IPS DF 6.9 (cell line): Measurements from ENCODE around the gene RDH12.

Experiments
- DNase-seq: peaks from one replicate; pipeline ENCODE4 v3.0.0-alpha.2; 2013; ENCODE audit warnings: low read depth, low spot score
- H3K27ac ChIP-seq: one replicate; pipeline ENCODE4 v1.5.1; 2013; ENCODE audit warnings: low read length, control low read depth
- H3K27me3 ChIP-seq: 2 replicates; pipeline ENCODE4 v1.6.1; 2013; ENCODE audit warnings: mild to moderate bottlenecking, low read length; ENCODE audit not compliant: control insufficient read depth, insufficient read depth
- H3K36me3 ChIP-seq: 2 replicates; pipeline ENCODE4 v1.6.1; 2013; ENCODE audit warnings: low read length; ENCODE audit not compliant: control insufficient read depth, insufficient read depth
- H3K4me1 ChIP-seq: 2 replicates; pipeline ENCODE4 v1.6.1; 2013; ENCODE audit warnings: low read length; ENCODE audit not compliant: control insufficient read depth, insufficient read depth
- H3K4me3 ChIP-seq: 2 replicates; pipeline ENCODE4 v1.5.1; 2013; ENCODE audit warnings: mild to moderate bottlenecking, low read length
- H3K9me3 ChIP-seq: 2 replicates; pipeline ENCODE4 v1.6.1; 2013; ENCODE audit warnings: low read length, inconsistent platforms; ENCODE audit not compliant: control insufficient read depth, insufficient read depth
- WGBS: extraction: QIAGEN DNeasy Blood & Tissue Kit; methylation state at CpG from one replicate; pipeline ENCODE4 v1.1.7; 2013; ENCODE audit warnings: mixed read lengths, missing lambda C conversion rate; ENCODE audit not compliant: insufficient read length, insufficient coverage; 5-methylcytosine and 5-hydroxymethylcytosine counted together

RDH12 gene

GRCh38 chr14:67746927-67747326 is 45.2 kb downstream of the RDH12 start:
- Histone ChIP-seq H3K4me3 (no peak overlapping the region), H3K27ac (no peak overlapping the region), H3K4me1 (no peaks in the 10 kb centered on the region), H3K9me3 (no peaks in the 10 kb centered on the region), H3K27me3 (no peaks in the 10 kb centered on the region), H3K36me3 (peaks cover 12% of the 10 kb centered on the region; the same call in 1 of the 2 replicates)
- no CpG with 5 or more reads among the region's 1 CpG for WGBS
- DNase-seq, result no peak

- Histone ChIP-seq H3K36me3 (peaks cover 20% of the 10 kb centered on the region; the same call in 1 of the 2 replicates), H3K27ac (no peak overlapping the region), H3K9me3 (no peaks in the 10 kb centered on the region), H3K4me1 (no peaks in the 10 kb centered on the region), H3K4me3 (no peak overlapping the region), H3K27me3 (no peaks in the 10 kb centered on the region)
- WGBS, result no CpG with 5 or more reads among the region's 10 CpGs
- no peak for DNase-seq
Observed at GRCh38 chr14:67748312-67748711, 46.6 kb downstream of the RDH12 start.

- whole genome bisulfite sequencing, result no CpG with 5 or more reads among the region's 6 CpGs
- no peaks in the 10 kb centered on the region for H3K4me1 ChIP-seq
- no peak for DNase-seq
- H3K36me3 ChIP-seq, result peaks cover 21% of the 10 kb centered on the region; the same call in 1 of the 2 replicates
- no peaks in the 10 kb centered on the region for H3K9me3 ChIP-seq
- no peak overlapping the region for H3K4me3 ChIP-seq
- H3K27me3 ChIP-seq, result no peaks in the 10 kb centered on the region
- no peak overlapping the region for H3K27ac ChIP-seq
Observed at GRCh38 chr14:67749341-67750084, 47.8 kb downstream of the RDH12 start.

DNA sequence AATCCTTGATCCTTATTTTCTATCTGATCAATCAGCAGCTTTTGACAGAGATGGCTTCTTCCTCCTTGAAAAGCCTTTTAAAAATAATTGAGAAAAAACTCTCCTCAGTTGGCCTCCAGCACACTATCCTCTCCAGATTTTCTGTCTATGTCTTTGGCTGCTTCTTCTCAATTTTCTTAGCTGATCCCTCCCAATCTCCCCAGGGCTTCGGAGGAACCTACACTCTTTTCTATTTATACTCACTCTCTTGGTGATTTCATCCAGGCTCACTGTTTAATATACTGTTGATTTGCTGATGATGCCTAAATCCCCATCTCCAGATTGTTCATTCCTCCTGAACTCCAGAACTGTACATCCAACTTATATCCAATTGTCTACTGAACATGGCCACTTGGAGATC is 54.8 kb downstream of the RDH12 start:
- Histone ChIP-seq H3K4me3 (no peak overlapping the region), H3K9me3 (no peaks in the 10 kb centered on the region), H3K27me3 (no peaks in the 10 kb centered on the region), H3K36me3 (peaks cover 17% of the 10 kb centered on the region; the same call in 1 of the 2 replicates), H3K4me1 (no peaks in the 10 kb centered on the region), H3K27ac (no peak overlapping the region)
- no peak for DNase-seq
- no CpG with 5 or more reads among the region's 1 CpG for WGBS

DNA sequence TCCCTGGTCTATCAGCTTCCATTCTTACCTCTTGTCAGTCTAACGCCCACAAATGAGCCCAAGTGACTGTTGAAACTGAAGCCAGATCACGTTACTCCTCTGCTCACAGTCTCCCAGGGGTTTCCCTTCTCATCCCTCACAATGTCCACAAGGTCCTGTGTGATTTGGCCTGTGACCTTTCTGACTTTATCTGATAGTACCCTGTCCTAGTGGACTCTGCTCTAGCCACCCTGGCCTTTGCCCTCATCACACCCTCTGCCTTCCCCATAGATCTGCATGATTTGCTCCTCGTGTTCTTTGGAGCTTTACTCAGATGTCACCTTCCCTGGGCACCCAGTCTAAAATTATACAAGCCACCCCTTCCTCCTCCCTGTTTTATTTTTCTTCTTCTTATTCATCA is 55.5 kb downstream of the RDH12 start:
- Histone ChIP-seq H3K4me3 (no peak overlapping the region), H3K27me3 (no peaks in the 10 kb centered on the region), H3K27ac (no peak overlapping the region), H3K9me3 (no peaks in the 10 kb centered on the region), H3K4me1 (no peaks in the 10 kb centered on the region), H3K36me3 (peaks cover 18% of the 10 kb centered on the region; the same call in 1 of the 2 replicates)
- DNase-seq, result no peak
- WGBS, result no CpG with 5 or more reads among the region's 3 CpGs

DNA sequence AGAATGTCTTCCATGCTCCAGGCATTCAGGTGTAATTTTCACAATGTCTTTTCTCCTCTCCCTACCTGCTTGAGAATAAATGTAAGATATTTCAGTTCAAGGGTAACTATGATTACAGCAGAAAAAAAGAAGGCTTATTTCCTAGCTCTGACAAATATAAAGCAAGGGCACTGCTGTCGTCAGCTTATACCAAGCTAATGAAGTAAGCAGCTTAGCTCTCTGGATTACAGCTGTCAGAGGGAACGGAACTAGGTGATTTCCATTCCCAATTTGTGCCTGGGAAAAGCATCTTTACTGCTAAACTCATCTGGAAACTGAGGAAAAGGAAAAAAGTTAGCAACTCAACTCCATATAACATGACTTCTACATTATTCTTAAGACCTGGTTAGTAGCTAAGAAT is 58.2 kb downstream of the RDH12 start:
- DNase-seq, result no peak
- H3K36me3 ChIP-seq, result peaks cover 12% of the 10 kb centered on the region; the same call in 1 of the 2 replicates
- H3K4me3 ChIP-seq, result no peak overlapping the region
- no peaks in the 10 kb centered on the region for H3K27me3 ChIP-seq
- WGBS, result no CpG with 5 or more reads among the region's 2 CpGs
- no peaks in the 10 kb centered on the region for H3K9me3 ChIP-seq
- H3K4me1 ChIP-seq, result no peaks in the 10 kb centered on the region
- no peak overlapping the region for H3K27ac ChIP-seq

- peaks cover 14% of the 10 kb centered on the region; the same call in 1 of the 2 replicates for H3K36me3 ChIP-seq
- WGBS, result no CpG with 5 or more reads among the region's 5 CpGs
- DNase-seq, result no peak
Observed at GRCh38 chr14:67762051-67762450, 60.4 kb downstream of the RDH12 start.

GRCh38 chr14:67763158-67763822 is 61.6 kb downstream of the RDH12 start:
- no peaks in the 10 kb centered on the region for H3K27me3 ChIP-seq
- no CpG with 5 or more reads among the region's 4 CpGs for WGBS
- no peak overlapping the region for H3K27ac ChIP-seq
- no peaks in the 10 kb centered on the region for H3K4me1 ChIP-seq
- DNase-seq, result no peak
- peaks cover 14% of the 10 kb centered on the region; the same call in 1 of the 2 replicates for H3K36me3 ChIP-seq
- no peaks in the 10 kb centered on the region for H3K9me3 ChIP-seq
- H3K4me3 ChIP-seq, result no peak overlapping the region

More at GRCh38 chr14:67762051-67762450, 60.4 kb downstream of the RDH12 start:
- H3K4me3 ChIP-seq, result no peak overlapping the region
- H3K27me3 ChIP-seq, result no peaks in the 10 kb centered on the region
- no peaks in the 10 kb centered on the region for H3K4me1 ChIP-seq
- H3K9me3 ChIP-seq, result no peaks in the 10 kb centered on the region
- H3K27ac ChIP-seq, result no peak overlapping the region

DNA sequence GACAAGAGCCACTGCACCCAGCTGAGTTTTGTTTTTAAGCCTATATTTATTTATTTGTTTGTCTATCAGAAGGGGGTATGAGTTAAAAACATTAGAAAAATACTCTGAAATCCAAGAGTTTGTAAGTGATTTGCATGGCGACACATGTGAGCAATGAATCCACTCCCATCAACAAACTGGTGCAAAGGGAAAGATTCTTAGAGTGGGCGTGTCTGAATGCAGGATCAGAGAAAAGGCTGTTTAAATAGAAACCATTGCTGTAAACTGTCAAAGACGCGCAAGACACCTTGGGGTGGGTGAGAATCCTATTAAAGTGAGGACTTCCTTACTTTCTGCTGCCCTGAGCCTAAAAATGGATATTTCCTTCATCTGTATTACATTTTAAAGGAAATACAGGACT is 62.8 kb downstream of the RDH12 start:
- Histone ChIP-seq H3K27me3 (no peaks in the 10 kb centered on the region), H3K4me3 (no peak overlapping the region), H3K4me1 (no peaks in the 10 kb centered on the region), H3K36me3 (peaks cover 16% of the 10 kb centered on the region; the same call in 1 of the 2 replicates), H3K27ac (no peak overlapping the region), H3K9me3 (no peaks in the 10 kb centered on the region)
- no peak for DNase-seq
- no CpG with 5 or more reads among the region's 4 CpGs for WGBS

- no peaks in the 10 kb centered on the region for H3K9me3 ChIP-seq
- H3K27me3 ChIP-seq, result no peaks in the 10 kb centered on the region
- no peak overlapping the region for H3K4me3 ChIP-seq
- no peaks in the 10 kb centered on the region for H3K4me1 ChIP-seq
- WGBS, result no CpG with 5 or more reads among the region's 5 CpGs
- no peak overlapping the region for H3K27ac ChIP-seq
- DNase-seq, result no peak
- peaks cover 17% of the 10 kb centered on the region; the same call in 1 of the 2 replicates for H3K36me3 ChIP-seq
Observed at GRCh38 chr14:67765192-67765834, 63.6 kb downstream of the RDH12 start.
